MM.1S (cell line): ENCODE measurements around the gene NFE2L3.
"Not testable (repeated sequence)": the region's sequence is repeated elsewhere in the genome, so short reads cannot be mapped to it uniquely, and the experiment has no call there.

Source experiments
- DNase-seq: peaks from one replicate; pipeline ENCODE4 v3.0.0-alpha.2; 2015
- H2AFZ ChIP-seq: fragments of 300-600 bp; sonication (generic); 2 replicates; pipeline ENCODE4 v1.6.0; 2016; ENCODE audit warnings: antibody characterized with exemption, low read length
- H3F3A ChIP-seq: fragments of 300-600 bp; sonication (generic); 2 replicates; pipeline ENCODE4 v1.6.1; 2016; ENCODE audit warnings: mild to moderate bottlenecking, antibody characterized with exemption, low read length, moderate library complexity, mixed read lengths; ENCODE audit not compliant: insufficient read depth
- H3K27ac ChIP-seq: fragments of 300-600 bp; sonication (generic); 2 replicates; pipeline ENCODE4 v1.5.1; 2016; ENCODE audit warnings: mild to moderate bottlenecking, low read length
- H3K27me3 ChIP-seq: fragments of 300-600 bp; sonication (generic); replicated peaks from 2 replicates; pipeline ENCODE4 v1.6.0; 2016; ENCODE audit warnings: low read length; ENCODE audit not compliant: insufficient read depth
- H3K36me3 ChIP-seq: fragments of 300-600 bp; sonication (generic); replicated peaks from 2 replicates; pipeline ENCODE4 v1.6.1; 2016; ENCODE audit warnings: mild to moderate bottlenecking, low read length, mixed read lengths; ENCODE audit not compliant: insufficient read depth
- H3K4me1 ChIP-seq: fragments of 300-600 bp; sonication (generic); 2 replicates; pipeline ENCODE4 v1.6.1; 2016; ENCODE audit warnings: low read length, mixed read lengths
- H3K4me2 ChIP-seq: fragments of 300-600 bp; sonication (generic); 2 replicates; pipeline ENCODE4 v1.6.0; 2016; ENCODE audit warnings: low read depth, low read length
- H3K4me3 ChIP-seq: fragments of 300-600 bp; sonication (generic); 2 replicates; pipeline ENCODE4 v1.5.1; 2016; ENCODE audit warnings: low read length, mixed read lengths
- H3K79me2 ChIP-seq: fragments of 300-600 bp; sonication (generic); 2 replicates; pipeline ENCODE4 v1.6.1; 2016; ENCODE audit warnings: mixed run types, low read length, mixed read lengths
- H3K9ac ChIP-seq: fragments of 300-600 bp; sonication (generic); 2 replicates; pipeline ENCODE4 v1.6.1; 2016; ENCODE audit warnings: low read length, mixed read lengths
- H3K9me2 ChIP-seq: fragments of 300-600 bp; sonication (generic); replicated peaks from 2 replicates; pipeline ENCODE4 v1.6.1; 2016; ENCODE audit warnings: mild to moderate bottlenecking, low read length, mixed read lengths; ENCODE audit not compliant: insufficient read depth
- H3K9me3 ChIP-seq: fragments of 300-600 bp; sonication (generic); replicated peaks from 2 replicates; pipeline ENCODE4 v1.6.1; 2016; ENCODE audit warnings: mild to moderate bottlenecking, low read length, mixed read lengths; ENCODE audit not compliant: insufficient read depth
- H4K20me1 ChIP-seq: fragments of 300-600 bp; sonication (generic); 2 replicates; pipeline ENCODE4 v1.6.1; 2016; ENCODE audit warnings: mild to moderate bottlenecking, low read length, moderate library complexity, mixed read lengths; ENCODE audit not compliant: insufficient read depth
- CTCF ChIP-seq: fragments of 300-600 bp; sonication (generic); IDR thresholded peaks from 2 replicates; pipeline ENCODE4 v1.5.1; 2016; ENCODE audit warnings: antibody characterized with exemption, low read length, mixed read lengths
- EZH2 ChIP-seq: fragments of 300-600 bp; sonication (generic); optimal IDR thresholded peaks from 2 replicates; pipeline ENCODE3; 2017; ENCODE audit warnings: low read depth, mild to moderate bottlenecking, antibody characterized with exemption, low read length, mixed read lengths
- EZH2phosphoT487 ChIP-seq: fragments of 300-600 bp; sonication (generic); IDR thresholded peaks from 2 replicates; pipeline ENCODE4 v1.6.1; 2018; ENCODE audit warnings: antibody characterized with exemption, low read length

Gene NFE2L3

GRCh38 chr7:26117142-26117807 lies 34.7 kb upstream of the NFE2L3 start:
- no peaks in the 10 kb centered on the region for H3K27me3 ChIP-seq
- H3K4me3 ChIP-seq, result peak overlapping the region; percentile 33
- peak overlapping the region; percentile 36; the same call in 1 of the 2 replicates for H3K9ac ChIP-seq
- peak; percentile 72 for DNase-seq
- peaks cover 13% of the 10 kb centered on the region for H3F3A ChIP-seq
- no peak for TF ChIP-seq EZH2
- TF ChIP-seq EZH2phosphoT487, result no peak
- TF ChIP-seq CTCF, result peak; percentile 29
- no peaks in the 10 kb centered on the region for H3K9me3 ChIP-seq
- H2AFZ ChIP-seq, result peak overlapping the region; percentile 90
- H3K4me2 ChIP-seq, result peak overlapping the region; percentile 83
- H3K27ac ChIP-seq, result peak overlapping the region; percentile 52; the same call in 1 of the 2 replicates
- H3K9me2 ChIP-seq, result no peaks in the 10 kb centered on the region
- no peaks in the 10 kb centered on the region for H3K36me3 ChIP-seq
- H3K79me2 ChIP-seq, result no peaks in the 10 kb centered on the region
- no peaks in the 10 kb centered on the region for H4K20me1 ChIP-seq
- H3K4me1 ChIP-seq, result peaks cover 19% of the 10 kb centered on the region

GRCh38 chr7:26117970-26118369 lies 34.0 kb upstream of the NFE2L3 start:
- Histone ChIP-seq H3K79me2 (no peaks in the 10 kb centered on the region), H3K4me2 (peak overlapping the region; percentile 83; the same call in 1 of the 2 replicates)

GRCh38 chr7:26122745-26123144 lies 29.3 kb upstream of the NFE2L3 start:
- Histone ChIP-seq H4K20me1 (no peaks in the 10 kb centered on the region), H3K36me3 (no peaks in the 10 kb centered on the region), H3K27ac (no peak overlapping the region), H2AFZ (no peak overlapping the region), H3K9ac (no peak overlapping the region), H3K4me3 (no peak overlapping the region), H3K9me2 (no peaks in the 10 kb centered on the region), H3K9me3 (no peaks in the 10 kb centered on the region), H3K27me3 (no peaks in the 10 kb centered on the region), H3F3A (no peaks in the 10 kb centered on the region; the same call in 1 of the 2 replicates), H3K4me2 (no peak overlapping the region), H3K79me2 (no peaks in the 10 kb centered on the region), H3K4me1 (peaks cover 4% of the 10 kb centered on the region; the same call in 1 of the 2 replicates)
- DNase-seq, result no peak
- TF ChIP-seq CTCF (no peak), EZH2 (no peak), EZH2phosphoT487 (no peak)

More at GRCh38 chr7:26117970-26118369, 34.0 kb upstream of the NFE2L3 start:
- Histone ChIP-seq H2AFZ (no peak overlapping the region), H3K36me3 (no peaks in the 10 kb centered on the region), H4K20me1 (no peaks in the 10 kb centered on the region), H3K9me2 (no peaks in the 10 kb centered on the region), H3K27ac (no peak overlapping the region), H3F3A (peaks cover 13% of the 10 kb centered on the region), H3K4me3 (no peak overlapping the region), H3K27me3 (no peaks in the 10 kb centered on the region), H3K9ac (no peak overlapping the region), H3K4me1 (peaks cover 19% of the 10 kb centered on the region), H3K9me3 (no peaks in the 10 kb centered on the region)
- no peak for TF ChIP-seq CTCF
- TF ChIP-seq EZH2phosphoT487, result no peak
- no peak for TF ChIP-seq EZH2
- no peak for DNase-seq

GRCh38 chr7:26124775-26125174 lies 27.2 kb upstream of the NFE2L3 start:
- H3K4me2 ChIP-seq, H3K9ac ChIP-seq, H2AFZ ChIP-seq, H3K27ac ChIP-seq, H3K4me3 ChIP-seq, H3K27me3 ChIP-seq, H4K20me1 ChIP-seq, DNase-seq, H3K4me1 ChIP-seq, H3K36me3 ChIP-seq, H3F3A ChIP-seq, H3K9me3 ChIP-seq, H3K79me2 ChIP-seq, H3K9me2 ChIP-seq: not testable (repeated sequence)
